DMS53 treated with DMSO at 0.1 percent for 48 hours (cell line): ENCODE data around the gene OR2A42.
"Not testable (repeated sequence)": the region's sequence is repeated elsewhere in the genome, so short reads cannot be mapped to it uniquely, and the experiment has no call there.

Source experiments
- DNase-seq: peaks from one replicate; lab custom pipeline; 2025; ENCODE audit not compliant: unreplicated experiment; lab: John Stamatoyannopoulos, UW

OR2A42 gene, protein sequence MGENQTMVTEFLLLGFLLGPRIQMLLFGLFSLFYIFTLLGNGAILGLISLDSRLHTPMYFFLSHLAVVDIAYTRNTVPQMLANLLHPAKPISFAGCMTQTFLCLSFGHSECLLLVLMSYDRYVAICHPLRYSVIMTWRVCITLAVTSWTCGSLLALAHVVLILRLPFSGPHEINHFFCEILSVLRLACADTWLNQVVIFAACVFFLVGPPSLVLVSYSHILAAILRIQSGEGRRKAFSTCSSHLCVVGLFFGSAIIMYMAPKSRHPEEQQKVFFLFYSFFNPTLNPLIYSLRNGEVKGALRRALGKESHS

DNA sequence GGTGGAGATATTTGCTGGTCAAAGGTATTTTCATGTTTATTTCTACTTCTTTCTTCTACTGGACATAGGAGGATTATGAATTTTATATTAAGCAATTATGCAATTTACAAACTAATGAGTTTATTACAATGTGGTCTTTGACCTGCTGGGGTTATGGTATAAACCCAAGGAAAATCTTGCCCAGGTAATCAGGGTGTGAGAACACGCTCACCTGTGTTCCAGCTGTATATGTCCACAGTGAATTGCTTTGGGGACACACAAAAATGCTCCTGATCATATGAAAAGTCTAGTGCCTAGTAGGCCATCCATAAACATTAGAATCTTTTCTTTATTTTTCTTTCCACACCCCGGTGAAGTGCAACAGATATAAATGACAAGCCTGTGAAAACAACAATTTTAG, at the start of gene OR2A42:
Gene OR2A42 (minus strand): TSS at position 241 of the 400 bp plus-strand sequence. CDS start 6,762 bp downstream, outside the sequence.
- not testable (repeated sequence) for DNase-seq

DNA sequence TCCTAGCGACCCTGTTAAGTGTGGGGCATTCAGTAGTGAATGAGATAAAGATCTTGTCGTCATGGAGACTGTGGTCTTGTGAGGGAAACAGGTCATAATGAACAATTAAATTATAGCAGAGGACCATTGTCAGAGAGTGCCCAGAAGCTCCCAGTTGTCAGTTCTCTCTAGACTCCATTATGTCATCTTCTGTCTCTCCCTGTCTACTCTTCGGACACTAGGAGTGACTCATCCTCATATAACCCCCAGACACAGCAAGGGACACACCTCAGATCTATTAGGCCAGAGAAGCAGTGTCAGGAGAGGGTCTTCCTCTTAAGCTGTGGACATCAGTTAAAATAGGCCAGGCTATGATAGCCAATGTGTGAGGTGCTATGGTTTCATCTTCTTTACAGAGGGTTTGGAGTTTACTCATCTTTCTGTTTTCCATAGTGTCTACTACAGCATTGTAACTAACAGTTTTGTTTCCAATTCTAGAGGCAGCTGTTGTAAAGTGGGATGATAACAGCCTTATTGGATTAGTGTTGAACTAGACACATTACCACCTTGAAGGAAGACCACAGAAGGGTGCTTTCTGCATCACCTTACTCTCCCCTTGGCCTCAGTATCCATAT, 47.9 kb upstream of the OR2A42 start:
- DNase-seq, result not testable (repeated sequence)

DNA sequence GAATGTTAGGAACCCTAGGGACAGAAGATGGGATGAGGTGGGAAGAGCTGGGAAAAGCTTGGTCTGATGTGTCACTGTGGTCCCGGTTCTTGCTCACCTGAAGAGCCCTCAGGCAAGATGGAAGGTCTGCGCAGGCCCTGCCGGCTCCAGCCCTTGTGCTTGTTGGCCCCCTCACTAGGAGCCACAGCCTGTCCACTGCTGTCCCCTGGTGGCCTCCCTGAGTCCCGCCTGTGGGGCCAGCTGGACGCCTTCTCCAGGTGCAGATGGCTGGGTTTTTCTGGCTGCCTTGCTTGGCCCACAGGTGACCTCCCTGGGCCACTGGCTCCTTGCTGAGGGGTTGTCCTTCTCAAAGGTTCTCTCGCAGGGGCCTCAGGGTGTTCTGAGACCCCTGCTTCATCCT, 44.3 kb upstream of the OR2A42 start:
- DNase-seq, result not testable (repeated sequence)

DNA sequence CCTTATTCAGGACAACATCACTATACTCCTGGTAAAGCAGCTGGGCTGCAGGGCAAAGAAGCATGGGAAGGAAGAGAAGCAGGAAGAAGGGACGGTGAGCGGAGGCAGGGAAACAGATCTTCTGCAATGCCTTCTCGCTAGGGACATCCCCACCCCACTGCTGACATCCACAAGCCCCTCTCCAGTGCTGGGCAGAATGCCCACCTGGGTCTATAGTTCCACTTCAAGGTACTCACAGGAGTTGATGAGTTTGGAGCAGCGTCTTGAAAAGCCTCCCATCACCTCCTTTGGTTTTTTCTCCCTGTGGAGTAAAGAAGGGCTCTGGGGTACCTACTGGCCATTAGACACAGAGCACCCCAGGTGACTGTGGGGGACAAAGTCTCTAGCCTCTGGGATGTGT, 43.1 kb upstream of the OR2A42 start:
- not testable (repeated sequence) for DNase-seq

DNA sequence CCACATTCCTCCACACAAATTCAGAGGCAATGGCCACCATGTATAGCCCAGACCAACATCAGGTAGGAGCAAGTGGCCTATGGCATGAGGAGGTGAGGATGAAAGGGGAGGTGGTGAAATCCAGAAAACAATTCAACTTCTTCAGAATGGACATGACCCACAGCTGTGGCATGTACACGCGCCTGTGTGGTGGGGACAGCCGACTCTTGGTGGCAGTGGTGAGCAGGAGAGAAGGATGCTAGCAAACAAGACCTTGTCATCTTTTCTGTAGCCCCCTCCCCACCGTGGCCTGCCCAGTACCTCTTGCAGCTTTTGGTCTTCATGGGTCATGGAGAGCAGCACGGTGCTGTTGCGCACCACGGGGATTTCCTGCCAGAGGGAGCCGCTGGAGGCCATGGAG, 42.6 kb upstream of the OR2A42 start:
- not testable (repeated sequence) for DNase-seq

DNA sequence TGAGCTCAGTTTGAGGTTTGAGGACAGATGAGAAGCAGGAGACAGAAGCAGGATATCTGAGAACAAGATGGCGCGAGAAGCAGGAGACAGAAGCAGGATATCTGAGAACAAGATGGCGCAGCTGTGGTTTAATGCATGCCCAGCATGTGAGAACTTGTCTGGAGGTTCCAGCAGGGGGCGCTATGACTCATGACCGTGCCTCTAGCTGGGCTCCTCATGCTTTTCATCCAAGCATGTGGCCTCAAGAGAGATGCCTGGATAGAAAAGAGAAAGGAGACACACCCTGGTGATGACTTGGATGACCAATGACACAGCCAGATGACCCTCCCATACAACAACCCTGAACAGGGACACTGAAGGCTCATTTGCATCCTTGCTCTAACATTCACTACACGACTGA, 40.6 kb upstream of the OR2A42 start:
- not testable (repeated sequence) for DNase-seq

DNA sequence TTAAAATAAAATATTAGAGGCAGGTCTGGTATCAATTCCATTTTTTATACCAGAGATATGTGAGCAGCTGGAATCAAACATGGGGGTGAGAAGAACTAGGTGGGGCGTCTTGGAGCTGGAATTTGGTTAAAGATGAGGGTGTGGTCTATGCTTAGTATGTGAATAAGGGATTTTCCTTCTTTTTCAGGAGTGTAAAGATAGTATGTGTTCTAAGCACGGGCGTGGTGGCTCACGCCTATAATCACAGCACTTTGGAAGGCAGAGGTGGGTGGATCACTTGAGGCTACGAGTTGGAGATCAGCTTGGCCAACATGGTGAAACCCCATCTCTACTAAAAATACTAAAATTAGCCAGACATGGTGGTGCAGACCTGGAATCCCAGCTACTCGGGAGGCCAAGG, 35.9 kb upstream of the OR2A42 start:
- not testable (repeated sequence) for DNase-seq

DNA sequence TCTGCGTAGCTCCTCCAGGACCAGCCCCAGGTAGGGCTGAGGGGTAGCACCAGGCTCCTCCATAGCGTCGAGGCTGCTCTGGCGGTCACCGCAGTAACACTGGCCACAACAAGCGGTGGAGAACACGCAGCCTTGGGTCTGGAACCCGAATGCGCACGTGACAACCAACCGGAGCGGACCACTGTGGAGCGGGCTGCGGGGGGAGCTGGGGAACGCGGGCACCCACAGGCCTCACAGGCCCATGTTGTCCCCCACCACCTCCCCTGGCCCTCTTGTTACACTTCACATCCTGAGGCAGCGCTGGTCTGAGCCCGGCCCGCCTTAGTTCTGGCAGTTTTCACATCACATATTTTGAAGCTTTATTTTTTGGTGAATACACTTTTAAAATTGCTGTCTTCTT, 29.8 kb upstream of the OR2A42 start, which contains the start of gene CTAGE8:
Gene CTAGE8 (minus strand): TSS at position 101 of the 400 bp plus-strand sequence. CDS start 38 bp downstream, at position 63.
- not testable (repeated sequence) for DNase-seq

DNA sequence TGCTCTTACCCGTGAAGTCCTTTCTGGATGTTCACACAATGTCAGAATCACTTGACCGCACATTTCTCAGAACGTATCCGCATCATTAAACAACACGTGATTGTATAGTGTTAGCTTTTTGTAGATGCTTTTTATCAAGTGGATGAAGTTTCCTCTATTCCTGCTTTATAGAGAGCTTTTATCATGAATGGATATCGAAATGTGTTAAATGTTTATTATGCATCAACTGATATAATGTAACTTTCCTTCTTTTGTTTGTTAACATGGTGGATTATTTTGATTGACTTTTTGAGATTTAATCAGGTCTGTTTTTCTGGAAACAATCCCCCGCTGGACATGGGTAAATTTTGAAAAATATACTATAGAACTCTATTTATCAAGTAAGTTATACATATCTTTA, 25.3 kb upstream of the OR2A42 start, which contains the start of gene OR2A7:
Gene OR2A7 (minus strand): TSS at position 101 of the 400 bp plus-strand sequence. CDS start 5,164 bp downstream, outside the sequence.
- DNase-seq, result not testable (repeated sequence)

DNA sequence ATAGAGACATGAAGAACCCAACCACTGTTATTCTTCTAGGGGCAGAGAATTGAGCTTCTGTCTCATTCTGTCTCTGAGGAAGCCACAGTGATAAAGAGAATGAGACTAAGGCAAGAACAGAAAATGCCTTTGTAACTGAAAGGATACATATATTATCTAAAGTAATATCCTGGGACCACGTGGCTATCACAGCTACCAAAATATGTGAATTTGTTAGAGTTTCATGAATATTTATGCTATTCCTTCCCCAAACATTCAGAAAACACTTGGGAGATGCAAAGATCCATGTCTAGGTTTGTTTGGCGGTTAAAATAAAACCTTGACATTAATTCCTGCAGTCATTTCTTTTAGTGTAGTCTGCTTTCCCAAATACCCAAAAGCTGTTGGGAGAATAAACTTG, 22.7 kb upstream of the OR2A42 start:
- not testable (repeated sequence) for DNase-seq

DNA sequence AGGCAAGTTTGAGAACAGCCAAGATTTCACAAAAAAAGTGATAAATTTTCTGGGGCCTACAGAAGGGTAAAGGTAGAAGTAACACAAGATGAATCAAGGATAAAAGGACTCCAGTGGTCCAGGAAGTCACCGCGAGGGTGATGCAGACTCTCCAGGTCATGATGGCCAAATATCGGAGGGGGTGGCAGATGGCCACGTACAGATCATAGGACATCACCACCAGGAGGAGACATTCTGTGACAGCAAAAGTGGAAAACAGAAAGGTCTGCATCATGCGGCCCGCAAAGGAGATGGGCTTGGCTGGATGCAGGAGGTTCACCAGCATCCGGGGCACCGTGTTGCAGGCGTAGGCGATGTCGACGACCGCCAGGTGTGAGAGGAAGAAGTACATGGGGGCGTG, 19.7 kb upstream of the OR2A42 start:
- not testable (repeated sequence) for DNase-seq

DNA sequence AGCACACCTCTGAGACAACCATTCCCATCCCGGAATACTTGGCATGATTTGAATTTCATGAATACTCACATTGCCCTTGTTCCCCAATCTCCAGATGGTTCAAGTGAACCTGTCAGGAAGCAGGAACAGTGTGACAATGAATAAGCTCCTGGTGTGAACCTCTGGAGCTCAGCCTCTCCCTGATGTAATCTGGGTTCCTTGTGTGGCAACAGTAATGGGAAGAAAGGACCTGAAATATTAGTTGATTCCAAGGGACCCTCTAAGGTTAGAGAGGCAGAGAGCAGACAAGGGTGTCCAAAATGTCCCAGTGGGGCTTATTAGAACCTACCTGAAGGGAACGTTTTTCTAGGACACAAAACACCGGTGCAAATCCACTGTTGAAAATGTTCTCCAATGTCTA, 16.7 kb upstream of the OR2A42 start:
- DNase-seq, result no peak

DNA sequence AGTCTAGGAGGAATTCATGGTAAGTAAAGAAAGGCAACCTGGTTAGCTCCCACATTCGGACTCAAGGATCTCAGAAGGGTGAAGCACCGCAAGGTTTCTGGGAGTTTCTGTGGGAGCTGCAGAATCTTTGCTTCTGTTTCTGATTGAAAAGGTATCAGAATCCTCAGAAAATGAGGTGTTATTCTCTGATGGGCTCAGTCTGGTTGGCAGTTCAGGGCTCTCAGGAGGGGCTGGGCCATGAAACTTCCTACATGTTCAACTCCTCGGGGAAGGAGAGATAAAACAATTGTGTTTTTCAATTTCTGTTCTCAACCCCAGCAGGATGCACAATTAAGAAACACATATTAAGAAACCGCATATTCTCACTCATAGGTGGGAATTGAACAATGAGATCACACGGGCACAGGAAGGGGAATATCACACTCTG, 16.1 kb upstream of the OR2A42 start:
- DNase-seq, result no peak

DNA sequence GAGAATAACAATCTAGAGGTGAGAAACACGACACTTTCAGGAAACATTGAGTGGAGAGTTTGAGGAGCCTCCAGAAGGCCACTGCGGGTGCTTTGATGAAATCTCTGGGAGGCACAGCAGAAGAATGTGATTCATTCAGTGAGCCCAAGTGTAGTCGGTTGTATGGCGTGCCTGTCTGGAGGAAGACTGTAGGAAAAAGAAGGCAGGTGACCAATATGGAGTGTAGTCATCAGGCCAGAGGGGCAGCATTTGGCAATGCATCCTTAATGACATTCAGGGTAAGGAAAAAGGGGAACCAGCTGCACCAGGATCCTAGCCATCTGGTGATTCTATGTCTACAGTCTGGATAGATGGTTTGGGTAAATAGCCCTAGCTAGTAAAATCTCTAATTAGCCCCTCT, 12.9 kb upstream of the OR2A42 start:
- DNase-seq, result not testable (repeated sequence)

DNA sequence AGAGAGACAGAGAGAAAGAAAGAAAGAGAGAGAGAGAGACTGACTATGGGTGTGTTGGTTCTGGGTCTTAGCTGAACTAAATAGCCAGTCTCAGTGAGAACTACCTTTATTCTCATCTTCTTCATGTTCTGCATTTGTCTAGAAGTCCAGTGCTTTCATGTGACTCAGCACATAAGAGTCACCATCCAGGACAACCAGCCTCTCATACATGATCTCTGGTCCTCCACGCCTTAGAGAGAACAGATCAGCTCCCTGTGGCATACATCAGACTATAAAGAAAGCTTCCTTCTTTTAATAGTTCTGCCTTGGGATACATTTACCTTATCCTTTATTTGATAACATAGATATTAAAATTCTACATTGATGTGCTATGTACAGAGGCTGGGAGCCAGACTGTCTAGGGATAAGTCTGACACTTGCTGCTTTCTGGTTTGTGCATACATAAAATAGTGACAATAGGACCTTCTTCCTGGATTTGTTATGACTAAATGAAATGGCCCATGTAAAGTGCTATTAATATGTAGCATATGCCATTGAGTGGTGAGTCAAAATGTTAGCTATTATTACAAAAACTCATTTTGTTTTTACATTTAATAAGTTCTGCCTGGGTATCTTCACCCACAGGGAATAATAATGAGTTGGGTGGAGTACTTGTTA, 8.4 kb upstream of the OR2A42 start:
- not testable (repeated sequence) for DNase-seq

DNA sequence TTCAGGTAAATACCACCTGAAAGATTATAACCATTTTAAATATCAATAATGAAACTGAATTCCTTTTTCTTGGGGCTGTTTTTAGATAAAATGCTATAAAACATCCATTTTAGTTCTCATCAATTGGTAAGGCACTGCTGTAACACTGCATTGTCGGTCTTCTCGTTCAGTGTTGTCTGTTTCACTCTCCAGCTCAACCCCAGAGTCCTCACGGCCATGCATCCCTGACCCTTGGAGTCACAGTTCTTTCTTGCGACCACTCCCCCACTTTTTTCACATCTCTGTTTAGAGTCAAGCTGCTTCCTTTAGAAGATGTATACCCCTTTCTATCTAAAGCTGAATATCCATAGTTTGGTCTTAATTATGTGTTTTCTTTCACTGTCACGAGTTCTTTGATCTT, 7.6 kb upstream of the OR2A42 start:
- not testable (repeated sequence) for DNase-seq

DNA sequence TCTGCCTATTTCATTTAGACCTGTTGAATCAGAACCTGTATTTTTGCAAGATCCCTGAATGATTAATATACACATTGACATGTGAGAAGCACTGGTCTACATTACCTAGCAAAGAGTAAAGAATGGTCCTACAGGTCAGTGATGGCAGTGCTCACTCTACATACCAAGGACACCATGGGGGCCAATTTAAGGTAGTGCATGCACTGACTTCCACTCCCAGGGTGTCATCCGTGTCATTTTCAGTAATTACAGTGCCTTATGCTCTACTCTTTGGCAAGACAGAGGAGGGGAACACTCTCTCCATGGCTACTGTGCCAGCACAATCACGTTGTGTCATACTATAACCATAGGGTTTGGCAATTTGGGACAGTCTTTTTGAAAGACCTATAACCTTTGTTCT, 6.0 kb upstream of the OR2A42 start:
- not testable (repeated sequence) for DNase-seq

DNA sequence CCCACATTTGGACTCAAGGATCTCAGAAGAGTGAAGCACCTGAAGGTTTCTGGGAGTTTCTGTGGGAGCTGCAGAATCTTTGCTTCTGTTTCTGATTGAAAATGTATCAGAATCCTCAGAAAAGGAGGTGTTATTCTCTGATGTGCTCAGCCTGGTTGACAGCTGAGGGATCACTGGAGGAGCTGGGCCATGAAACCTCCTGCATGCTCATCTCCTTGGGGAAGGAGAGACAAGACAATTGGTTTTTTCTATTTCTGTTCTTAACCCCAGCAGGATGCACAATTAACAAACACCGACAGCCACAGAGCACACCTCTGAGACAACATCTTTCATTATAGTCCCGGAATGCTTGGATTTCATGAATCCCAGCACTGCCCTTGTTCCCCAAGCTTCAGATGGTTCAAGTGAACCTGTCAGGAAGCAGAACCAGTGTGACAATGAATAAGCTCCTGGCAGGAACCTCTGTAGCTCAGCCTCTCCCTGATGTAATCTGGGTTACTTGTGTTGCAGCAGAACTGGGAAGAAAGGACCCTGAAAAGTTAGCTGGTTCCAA, 799 bp downstream of the OR2A42 start:
- DNase-seq, result not testable (repeated sequence)

DNA sequence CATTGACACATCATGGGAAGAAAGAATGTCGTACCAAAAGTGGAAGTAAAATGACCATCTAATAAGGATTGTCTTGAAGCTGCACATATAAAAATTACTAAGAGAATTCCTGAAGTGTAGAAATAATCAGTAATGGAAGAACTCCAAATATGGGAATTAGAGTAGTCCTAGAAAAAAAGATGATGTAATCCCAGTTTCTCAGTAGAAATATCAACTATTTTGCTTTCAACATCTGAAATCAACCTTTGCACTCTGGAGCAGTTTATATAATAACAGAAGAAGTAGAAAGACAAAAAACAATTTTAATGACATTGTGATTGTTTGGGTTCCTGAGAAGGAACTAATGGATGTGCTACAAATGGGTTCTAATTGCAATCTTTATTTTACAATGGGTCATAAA, 6.4 kb downstream of the OR2A42 start:
- not testable (repeated sequence) for DNase-seq

DNA sequence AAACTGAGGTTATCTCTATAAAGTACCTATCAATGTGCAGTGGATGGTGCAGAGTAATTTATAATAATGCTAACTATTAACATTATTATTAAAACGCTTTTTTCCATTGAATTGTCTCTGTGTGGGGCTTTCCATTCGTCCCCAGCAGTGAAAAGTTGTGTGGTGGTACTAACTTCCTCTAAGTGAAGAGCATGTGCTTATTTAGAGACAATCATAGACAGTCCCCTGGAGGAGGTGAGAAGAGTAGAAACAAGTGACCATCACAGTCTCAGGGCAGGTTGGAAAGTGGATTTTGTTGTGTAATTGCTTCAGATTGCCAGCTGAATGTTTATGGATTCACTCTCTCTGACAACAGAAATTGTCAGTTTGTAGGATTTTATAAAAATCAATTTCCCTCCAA, 8.4 kb downstream of the OR2A42 start:
- not testable (repeated sequence) for DNase-seq

DNA sequence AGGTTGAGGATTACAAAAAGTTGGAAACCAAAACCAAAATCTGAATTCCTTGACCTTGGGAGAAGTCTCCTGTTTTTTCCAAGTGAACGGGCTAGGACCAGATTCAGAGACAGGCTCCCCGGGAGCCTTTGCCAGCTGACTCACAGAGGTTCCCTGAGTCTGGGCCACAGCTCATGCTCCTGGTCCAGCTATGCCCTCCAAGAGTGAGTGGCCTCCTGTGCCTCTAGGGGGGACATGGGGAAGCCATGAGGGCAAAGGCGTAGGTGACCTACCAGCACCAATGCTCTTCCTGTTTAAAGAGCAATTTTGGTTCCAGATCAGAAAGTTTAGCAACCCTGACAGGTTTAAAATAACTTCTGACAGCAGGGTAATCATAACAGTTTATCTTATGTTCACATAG, 10.6 kb downstream of the OR2A42 start:
- DNase-seq, result not testable (repeated sequence)
